Left forelimb (tissue), 1 donor: Measurements from ENCODE around the gene RMI2.

Experiments used
- DNase-seq: peaks from one replicate; pipeline ENCODE4 v3.0.0-alpha.2; 2018; ENCODE audit warnings: low spot score

Gene RMI2

GRCh38 chr16:11399261-11399831 is 54.1 kb downstream of the RMI2 start:
- DNase-seq: no peak

GRCh38 chr16:11400076-11400475 is 54.8 kb downstream of the RMI2 start:
- no peak for DNase-seq
